Fibroblast of peridontal ligament (primary cell): ENCODE results near the gene AFAP1.
"Not testable (repeated sequence)": the region's sequence is repeated elsewhere in the genome, so short reads cannot be mapped to it uniquely, and the experiment has no call there.

Source experiments
- DNase-seq: peaks from one replicate; pipeline ENCODE4 v3.0.0-alpha.2; 2010; ENCODE audit errors: extremely low read depth

Gene AFAP1

GRCh38 chr4:7949759-7950158 lies 10.1 kb upstream of the AFAP1 start:
- DNase-seq, result no peak

- no peak for DNase-seq
Observed at GRCh38 chr4:7947927-7948326, 8.3 kb upstream of the AFAP1 start.

GRCh38 chr4:7945709-7946380 lies 6.2 kb upstream of the AFAP1 start:
- DNase-seq, result peak; percentile 18

GRCh38 chr4:7944599-7945220 lies 5.0 kb upstream of the AFAP1 start:
- DNase-seq, result no peak

DNA sequence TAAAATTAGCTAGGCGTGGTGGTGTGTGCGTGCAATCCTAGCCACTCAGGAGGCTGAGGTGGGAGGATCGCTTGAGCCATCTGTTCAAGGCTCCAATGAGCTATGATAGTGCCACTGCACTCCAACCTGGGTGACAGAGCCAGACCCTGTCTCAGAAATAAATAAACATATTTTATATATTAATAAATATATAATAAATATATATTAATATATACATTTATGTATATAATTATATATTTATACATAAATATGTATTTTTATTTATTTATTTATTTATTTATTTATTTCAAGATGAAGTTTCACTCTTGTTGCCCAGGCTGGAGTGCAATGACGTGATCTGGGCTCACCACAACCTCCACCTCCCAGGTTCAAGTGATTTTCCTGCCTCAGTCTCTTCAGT lies 4.0 kb upstream of the AFAP1 start:
- DNase-seq, result not testable (repeated sequence)

- no peak for DNase-seq
Observed at GRCh38 chr4:7943211-7943610, 3.5 kb upstream of the AFAP1 start.

DNA sequence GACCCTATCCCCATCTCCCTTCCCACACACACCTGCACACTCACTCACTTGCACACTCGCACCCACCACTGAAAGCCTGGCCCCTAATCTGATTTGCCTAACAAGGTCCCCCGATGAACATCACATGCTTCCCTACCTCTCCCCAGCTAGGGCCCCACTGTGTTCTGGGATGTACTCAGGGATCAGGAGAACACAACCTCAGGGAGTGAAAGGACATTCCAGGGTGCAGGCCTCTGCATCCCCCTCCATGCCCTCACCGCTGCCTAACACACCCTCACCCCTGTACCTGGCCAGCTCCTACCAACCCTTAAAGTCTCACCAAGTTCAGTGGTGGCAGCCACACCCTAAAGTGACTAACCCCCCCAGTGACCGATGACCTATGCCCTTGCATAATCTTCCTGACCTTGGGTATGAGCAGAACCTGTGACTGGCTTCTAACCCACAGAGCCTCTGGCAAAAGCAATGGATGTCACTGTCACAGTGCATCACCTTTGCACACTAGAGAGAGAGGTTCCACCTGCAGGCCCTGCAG lies 2.4 kb upstream of the AFAP1 start:
- DNase-seq, result no peak

- DNase-seq, result peak; percentile 19
Observed at GRCh38 chr4:7941111-7941964, 1.7 kb upstream of the AFAP1 start.

GRCh38 chr4:7938609-7939376 lies 868 bp downstream of the AFAP1 start:
- DNase-seq, result peak; percentile 56

DNA sequence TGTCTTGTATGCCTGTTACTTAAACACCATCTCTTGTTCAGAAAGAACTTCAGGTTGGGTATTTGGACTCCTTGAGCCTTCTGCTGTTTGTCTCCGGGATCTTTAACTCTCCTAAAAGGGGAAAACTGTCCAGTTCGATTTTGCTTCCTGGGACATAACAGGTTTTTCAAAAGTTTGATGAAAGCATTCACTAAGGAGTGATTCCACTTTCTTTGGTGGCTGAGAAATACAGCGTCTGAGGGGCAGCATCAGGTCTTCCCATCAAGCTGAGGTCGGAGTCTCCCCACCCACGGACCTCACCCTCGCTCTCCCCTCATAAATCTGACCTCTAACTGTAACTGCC lies 1.4 kb downstream of the AFAP1 start:
- DNase-seq, result peak; percentile 49

- peak; percentile 67 for DNase-seq
Observed at GRCh38 chr4:7937006-7937405, 2.7 kb downstream of the AFAP1 start.

- DNase-seq, result no peak
Observed at GRCh38 chr4:7933651-7934510, 5.8 kb downstream of the AFAP1 start.

GRCh38 chr4:7932287-7932686 lies 7.4 kb downstream of the AFAP1 start:
- no peak for DNase-seq

GRCh38 chr4:7929118-7929951 lies 10.3 kb downstream of the AFAP1 start:
- DNase-seq, result no peak

- no peak for DNase-seq
Observed at GRCh38 chr4:7928711-7929110, 10.9 kb downstream of the AFAP1 start.

- DNase-seq, result no peak
Observed at GRCh38 chr4:7926822-7927221, 12.8 kb downstream of the AFAP1 start.

DNA sequence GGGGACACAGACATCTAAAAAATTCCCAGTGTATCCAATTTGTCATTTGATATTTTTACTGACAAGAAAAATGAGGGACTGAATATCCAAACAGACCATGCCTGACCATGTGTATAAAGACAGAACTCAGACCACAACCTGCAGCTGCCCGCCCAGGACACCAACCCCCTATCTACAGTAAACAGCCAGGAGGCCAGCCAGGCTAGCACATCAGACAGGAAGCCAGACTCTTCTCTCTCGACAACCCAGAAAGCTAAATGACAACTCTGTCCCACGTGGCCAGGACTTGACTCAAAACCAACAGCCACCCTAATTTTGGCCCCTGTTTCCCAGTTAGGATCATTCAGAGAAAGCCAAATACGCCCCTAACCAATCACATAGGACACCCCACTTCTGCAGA lies 15.1 kb downstream of the AFAP1 start:
- DNase-seq, result no peak

- DNase-seq, result no peak
Observed at GRCh38 chr4:7924163-7924562, 15.5 kb downstream of the AFAP1 start.

GRCh38 chr4:7922466-7922865 lies 17.2 kb downstream of the AFAP1 start:
- DNase-seq, result no peak

GRCh38 chr4:7918981-7919380 lies 20.7 kb downstream of the AFAP1 start:
- DNase-seq, result no peak
